CD4-positive, alpha-beta T cell (primary cell): ENCODE results near the gene REC114. TPM values are rescaled to one million over a fixed set of nuclear protein-coding genes. Genes with fewer than 3 reads are reported as not detected.

Experiments used
- ATAC-seq: fragments of 200-7000 bp; cut with Tn5 transposase; one replicate; pipeline ENCODE4 v1.10.0; 2022; ENCODE audit warnings: mild to moderate bottlenecking; ENCODE audit not compliant: poor library complexity
- CTCF ChIA-PET: fragments of 350-600 bp; sonication (Branson Sonifier 250); formaldehyde crosslinking; loops from one replicate; lab custom pipeline; 2021; ENCODE audit warnings: antibody characterized with exemption, inconsistent platforms; lab: Charles Lee
- POLR2A ChIA-PET: fragments of 350-600 bp; sonication (Branson Sonifier 250); formaldehyde crosslinking; loops from one replicate; lab custom pipeline; 2021; ENCODE audit warnings: antibody characterized with exemption, inconsistent platforms; lab: Charles Lee
- DNase-seq, 14 experiments: peaks; one replicate each; pipeline ENCODE4 v3.0.0-alpha.2; 2013 to 2020; ENCODE audit warnings: mixed read lengths in 2 of 14
- H3K27ac ChIP-seq, 2 donors: one replicate each; pipeline versions ENCODE4 v1.5.1 to v1.7.0; 2013; ENCODE audit warnings: low read length in 2 of 2, low read depth in 1 of 2, mild to moderate bottlenecking in 1 of 2
- H3K27me3 ChIP-seq, 2 experiments: 1 replicate in 1 of 2; 2 replicates in 1 of 2; pipeline versions ENCODE4 v1.6.1 to v1.7.0; 2013; ENCODE audit warnings: low read length in 2 of 2, control low read depth in 1 of 2, mild to moderate bottlenecking in 1 of 2, moderate library complexity in 1 of 2; ENCODE audit not compliant: insufficient read depth in 2 of 2, control insufficient read depth in 1 of 2
- H3K36me3 ChIP-seq: one replicate; pipeline ENCODE4 v1.6.1; 2013; ENCODE audit warnings: low read length, control low read depth; ENCODE audit not compliant: insufficient read depth
- H3K4me1 ChIP-seq: one replicate; pipeline ENCODE4 v1.6.1; 2013; ENCODE audit warnings: low read length, control low read depth; ENCODE audit not compliant: insufficient read depth
- H3K4me3 ChIP-seq: one replicate; pipeline ENCODE4 v1.5.1; 2013; ENCODE audit warnings: mild to moderate bottlenecking, low read length, moderate library complexity
- H3K9me3 ChIP-seq, 2 experiments: 1 replicate in 1 of 2; 2 replicates in 1 of 2; pipeline versions ENCODE4 v1.6.1 to v1.7.0; 2013; ENCODE audit warnings: low read length in 2 of 2, mild to moderate bottlenecking in 2 of 2, control low read depth in 1 of 2, moderate library complexity in 1 of 2; ENCODE audit not compliant: control insufficient read depth in 1 of 2, insufficient read depth in 1 of 2
- H3K27ac Mint-ChIP-seq: one replicate; pipeline ENCODE4 v1.8.0; 2020; ENCODE audit warnings: mixed read lengths
- H3K27me3 Mint-ChIP-seq: one replicate; pipeline ENCODE4 v1.8.0; 2021; ENCODE audit warnings: mixed read lengths
- H3K36me3 Mint-ChIP-seq: one replicate; pipeline ENCODE4 v1.8.0; 2021; ENCODE audit warnings: low read depth, mixed read lengths
- H3K4me1 Mint-ChIP-seq: one replicate; pipeline ENCODE4 v1.8.0; 2021; ENCODE audit warnings: low read depth, mixed read lengths
- H3K4me3 Mint-ChIP-seq: one replicate; pipeline ENCODE4 v1.8.0; 2020; ENCODE audit warnings: mild to moderate bottlenecking, mixed read lengths
- H3K9me3 Mint-ChIP-seq: one replicate; pipeline ENCODE4 v1.8.0; 2020; ENCODE audit warnings: mixed read lengths
- CTCF ChIP-seq: fragments of 200-600 bp; IDR thresholded peaks from one replicate; pipeline ENCODE4 v1.8.0; 2022; ENCODE audit warnings: antibody characterized with exemption, mild to moderate bottlenecking
- intact Hi-C, 2 experiments: fragments of 100-400 bp; cut with DNase I in 1 of 2; cut with micrococcal nuclease in 1 of 2; formaldehyde crosslinking; loops; one replicate each; pipeline versions ENCODE4 v1.15.1 to v1.9.0; 2023 to 2025; cut with DNase I, micrococcal nuclease
- total RNA-seq, 174 experiments: library from RNA in 2 of 174; stranded (reverse) in 2 of 174; gene quantifications; one replicate each; pipeline ENCODE4 v1.2.3 and lab custom pipeline; 2021 to 2026

The REC114 gene
- total RNA-seq, 2 experiments from 2014 or later = not detected

- Mint-ChIP-seq H3K9me3 (no peaks in the 10 kb centered on the region), H3K36me3 (no peaks in the 10 kb centered on the region), H3K27me3 (no peaks in the 10 kb centered on the region), H3K4me1 (peaks cover 2% of the 10 kb centered on the region), H3K4me3 (no peak overlapping the region), H3K27ac (no peak overlapping the region)
- Histone ChIP-seq H3K36me3 (no peaks in the 10 kb centered on the region), H3K4me3 (no peak overlapping the region), H3K27ac (no peak overlapping the region), H3K9me3 (no peaks in the 10 kb centered on the region), H3K27me3 (no peaks in the 10 kb centered on the region), H3K4me1 (no peaks in the 10 kb centered on the region)
- ChIA-PET POLR2A (no interaction called here), CTCF (no interaction called here)
- no peak for TF ChIP-seq CTCF
- ATAC-seq (no peak), DNase-seq (no peak)
- intact Hi-C loops = no loop called here
Observed at GRCh38 chr15:73550190-73550589, 107.2 kb downstream of the REC114 start.

GRCh38 chr15:73555080-73555479, 112.1 kb downstream of the REC114 start:
- H3K36me3 Mint-ChIP-seq = peaks cover 41% of the 10 kb centered on the region
- Histone ChIP-seq H3K9me3 (no peaks in the 10 kb centered on the region), H3K27ac (no peak overlapping the region), H3K4me1 (no peaks in the 10 kb centered on the region), H3K4me3 (no peak overlapping the region), H3K36me3 (peaks cover 25% of the 10 kb centered on the region), H3K27me3 (no peaks in the 10 kb centered on the region)
- no peaks in the 10 kb centered on the region for H3K9me3 Mint-ChIP-seq
- DNase-seq (no peak), ATAC-seq (no peak)
- no peak for TF ChIP-seq CTCF
- ChIA-PET POLR2A (no interaction called here), CTCF (no interaction called here)
- intact Hi-C loops = no loop called here
- no peak overlapping the region for H3K4me3 Mint-ChIP-seq
- no peaks in the 10 kb centered on the region for H3K27me3 Mint-ChIP-seq
- H3K4me1 Mint-ChIP-seq = peaks cover 9% of the 10 kb centered on the region
- no peak overlapping the region for H3K27ac Mint-ChIP-seq

GRCh38 chr15:73558529-73558928, 115.6 kb downstream of the REC114 start:
- Mint-ChIP-seq H3K4me1 (peaks cover 9% of the 10 kb centered on the region), H3K9me3 (no peaks in the 10 kb centered on the region), H3K27me3 (no peaks in the 10 kb centered on the region), H3K27ac (no peak overlapping the region), H3K36me3 (peaks cover 70% of the 10 kb centered on the region), H3K4me3 (no peak overlapping the region)
- DNase-seq = no peak
- no peak for TF ChIP-seq CTCF
- no peaks in the 10 kb centered on the region for H3K27me3 ChIP-seq
- no peak for ATAC-seq
- no peaks in the 10 kb centered on the region for H3K4me1 ChIP-seq
- CTCF ChIA-PET = no interaction called here
- intact Hi-C loops = no loop called here
- H3K27ac ChIP-seq = no peak overlapping the region
- peaks cover 50% of the 10 kb centered on the region for H3K36me3 ChIP-seq
- H3K4me3 ChIP-seq = no peak overlapping the region
- POLR2A ChIA-PET = no interaction called here
- no peaks in the 10 kb centered on the region for H3K9me3 ChIP-seq
